GM18508 (cell line): ENCODE data around the gene SRMS.
"Not testable (repeated sequence)": the region's sequence is repeated elsewhere in the genome, so short reads cannot be mapped to it uniquely, and the experiment has no call there.

Experiments used
- ATAC-seq: cut with Tn5 transposase; IDR thresholded peaks from one replicate; pipeline ENCODE4 v1.9.1; 2021; ENCODE audit warnings: moderate number of reproducible peaks; ENCODE audit not compliant: insufficient read depth, unreplicated experiment

SRMS gene

DNA sequence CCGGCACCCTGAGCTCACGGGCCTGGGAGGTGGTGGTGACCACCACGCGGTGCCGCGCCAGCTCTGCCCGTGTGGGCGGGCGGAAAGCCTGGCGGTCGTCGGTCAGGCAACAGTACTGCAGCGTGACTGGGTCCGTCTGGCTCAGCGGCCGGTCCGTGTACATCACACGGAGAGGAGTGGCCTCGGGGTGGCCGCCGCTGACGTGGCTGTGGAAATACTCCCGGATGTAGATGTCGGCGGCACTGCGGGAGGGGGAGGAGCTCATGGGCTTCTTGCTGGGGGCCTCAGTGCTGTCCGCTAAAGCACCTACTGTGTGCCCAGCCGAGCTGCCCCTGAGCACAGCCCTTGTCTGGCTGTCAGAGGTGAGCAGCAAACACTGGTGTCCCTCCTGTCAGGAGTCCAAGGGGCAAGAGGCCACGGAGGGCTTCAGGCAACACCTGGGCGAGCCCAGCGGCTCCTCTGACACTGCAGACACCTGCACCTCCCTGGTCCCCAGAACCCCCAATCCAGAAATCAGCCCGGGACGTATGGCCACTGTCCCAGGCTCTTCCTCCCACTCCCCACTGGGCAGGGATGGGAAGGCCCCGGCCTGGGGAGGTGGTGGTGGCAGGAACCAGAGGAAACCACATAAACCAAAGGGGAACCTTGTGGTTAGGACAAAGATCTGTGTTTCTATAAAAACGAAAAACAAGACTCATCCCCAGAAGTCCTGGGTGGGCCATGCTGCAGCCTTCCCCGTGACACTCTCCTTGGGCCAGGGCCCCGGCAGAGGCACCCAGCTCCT lies 20.0 kb upstream of the SRMS start:
- no peak for ATAC-seq

DNA sequence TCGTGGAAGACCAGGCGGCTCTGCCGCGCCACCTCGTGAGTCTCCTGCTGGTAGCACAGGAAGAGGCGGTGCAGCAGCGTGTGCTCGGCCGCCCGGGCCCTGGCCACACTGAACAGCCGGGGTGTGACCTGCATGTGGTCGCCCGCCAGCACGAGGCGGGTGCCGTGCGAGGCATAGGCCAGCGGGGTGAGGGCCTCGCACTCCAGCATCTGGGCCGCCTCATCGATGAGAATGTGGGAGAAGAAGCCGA lies 19.5 kb upstream of the SRMS start:
- no peak for ATAC-seq

DNA sequence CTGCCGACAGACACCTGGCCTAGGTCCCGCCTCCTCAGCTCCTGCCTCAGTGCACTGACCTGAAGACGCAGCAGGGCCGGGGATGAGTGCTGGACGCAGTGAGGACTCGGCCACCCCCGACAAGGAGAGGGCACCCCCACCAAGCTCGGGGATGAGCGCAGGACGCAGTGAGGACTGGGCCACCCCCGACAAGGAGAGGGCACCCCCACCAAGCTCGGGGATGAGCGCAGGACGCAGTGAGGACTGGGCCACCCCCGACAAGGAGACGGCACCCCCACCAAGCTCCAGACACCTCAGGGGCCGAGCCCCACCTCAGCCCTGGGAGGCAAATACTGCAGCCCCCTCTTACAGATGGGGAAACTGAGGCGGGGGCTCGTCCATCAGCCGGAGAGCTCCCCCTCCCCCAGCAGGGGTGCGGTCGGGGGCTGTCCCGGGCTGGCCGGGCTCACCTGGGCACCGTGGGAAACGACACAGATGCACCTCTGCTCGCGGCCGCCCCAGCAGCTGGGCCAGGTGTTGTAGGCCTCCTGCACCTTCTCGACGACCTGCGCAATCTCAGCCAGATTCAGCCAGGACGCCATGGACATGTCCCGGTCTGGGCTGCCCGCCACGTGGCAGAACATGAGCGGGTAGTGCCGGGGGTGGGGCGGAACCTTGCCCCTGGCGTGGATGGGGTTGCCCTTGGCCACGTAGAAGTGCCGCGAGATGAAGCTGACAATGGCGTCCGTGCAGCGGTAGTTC lies 19.0 kb upstream of the SRMS start:
- no peak for ATAC-seq

DNA sequence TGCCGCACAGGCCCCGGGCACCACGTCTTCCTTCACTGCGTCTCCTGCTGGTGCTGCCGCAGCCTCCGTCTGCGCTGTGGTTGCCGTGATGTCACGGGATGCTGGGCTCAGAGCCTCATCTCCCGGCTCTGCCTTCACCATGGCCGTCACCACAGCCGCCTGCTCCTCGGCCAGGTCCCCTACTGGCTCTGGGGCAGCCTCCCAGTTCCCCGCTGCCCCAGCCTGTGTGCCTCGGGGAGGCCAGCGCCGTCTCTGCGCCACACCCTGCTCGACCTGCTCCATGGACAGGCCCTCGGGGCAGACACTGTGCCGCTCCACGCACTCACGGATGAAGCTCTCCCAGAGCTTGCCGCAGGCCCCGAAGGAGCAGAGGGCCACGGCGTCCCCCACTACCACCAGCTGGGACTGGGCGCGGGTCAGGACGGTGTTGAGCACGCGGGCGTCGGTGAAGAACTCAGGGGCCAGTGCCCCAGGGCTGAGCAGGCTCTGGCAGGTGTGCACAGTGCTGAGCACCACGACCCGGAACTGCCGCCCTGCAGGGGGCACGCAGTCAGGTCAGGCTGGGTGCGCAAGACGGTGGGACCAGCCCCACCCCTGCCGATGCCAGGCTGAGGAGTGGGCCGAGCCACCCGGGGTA lies 18.3 kb upstream of the SRMS start:
- no peak for ATAC-seq

DNA sequence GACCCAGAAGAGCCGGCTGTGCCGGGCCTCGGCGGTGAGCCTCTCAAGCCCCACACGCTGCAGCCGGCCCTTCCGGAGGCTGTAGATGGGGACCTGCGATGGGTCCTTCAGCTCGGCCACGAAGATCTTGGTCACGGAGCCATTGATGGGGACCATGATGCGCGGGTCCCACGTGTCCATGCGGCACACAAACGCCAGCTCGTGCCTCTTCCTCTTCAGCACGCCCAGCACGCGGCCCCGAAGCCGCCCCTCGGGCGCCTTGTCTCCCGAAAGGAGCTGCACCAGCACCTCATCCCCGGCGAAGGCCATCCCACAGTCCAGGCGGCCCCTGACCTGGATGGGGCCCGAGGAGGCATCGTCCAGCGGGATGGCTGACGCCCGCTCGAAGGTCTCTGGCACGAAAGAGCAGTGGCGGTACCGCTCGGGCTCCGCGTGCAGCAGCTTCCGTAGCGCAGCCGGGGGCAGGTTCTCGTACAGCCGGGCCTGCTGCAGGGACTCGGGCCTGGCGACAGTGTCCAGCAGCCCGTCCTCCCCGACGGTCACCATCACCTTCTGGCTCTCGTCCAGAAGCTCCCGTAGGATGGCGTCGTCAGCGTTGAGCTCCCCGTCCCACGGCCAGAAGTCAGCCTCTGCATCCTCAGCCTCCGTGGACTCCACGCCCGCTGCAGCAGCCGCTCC lies 17.6 kb upstream of the SRMS start:
- ATAC-seq: no peak

DNA sequence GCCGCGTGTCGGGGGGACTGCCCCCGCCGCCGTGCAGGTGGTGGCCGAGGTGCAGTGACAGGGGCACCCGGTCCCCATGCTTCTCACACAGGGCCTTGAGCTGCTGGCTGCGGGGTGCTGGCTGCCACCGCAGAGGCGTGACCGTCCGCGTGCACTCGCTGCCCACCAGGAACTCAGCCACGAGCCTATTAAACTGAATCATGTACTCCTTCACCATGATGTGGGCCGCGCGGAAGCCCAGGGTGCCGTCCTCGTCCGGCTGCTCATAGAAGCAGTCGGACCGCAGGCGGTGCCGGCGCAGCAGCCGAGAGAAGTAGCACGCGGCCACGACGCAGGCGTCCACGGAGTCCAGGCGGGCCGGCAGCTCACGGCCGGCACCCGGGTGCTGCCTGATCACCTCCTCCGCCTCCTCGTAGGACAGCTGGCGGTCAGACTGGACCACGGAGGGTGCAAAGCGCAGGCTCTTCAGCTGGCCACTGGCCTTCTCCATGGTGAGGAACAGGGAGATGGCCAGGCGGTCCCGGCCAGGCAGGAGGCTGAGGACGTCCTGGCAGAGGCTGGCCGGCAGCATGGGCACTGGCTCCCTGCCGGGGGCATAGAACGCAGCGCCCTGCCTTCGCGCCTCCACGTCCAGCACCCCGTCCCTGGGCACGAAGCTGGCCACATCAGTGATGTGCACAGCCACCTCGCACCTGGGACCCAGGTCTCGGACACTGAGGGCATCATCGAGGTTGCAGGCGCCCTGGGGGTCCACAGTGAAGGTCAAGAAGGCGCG lies 16.7 kb upstream of the SRMS start:
- no peak for ATAC-seq

DNA sequence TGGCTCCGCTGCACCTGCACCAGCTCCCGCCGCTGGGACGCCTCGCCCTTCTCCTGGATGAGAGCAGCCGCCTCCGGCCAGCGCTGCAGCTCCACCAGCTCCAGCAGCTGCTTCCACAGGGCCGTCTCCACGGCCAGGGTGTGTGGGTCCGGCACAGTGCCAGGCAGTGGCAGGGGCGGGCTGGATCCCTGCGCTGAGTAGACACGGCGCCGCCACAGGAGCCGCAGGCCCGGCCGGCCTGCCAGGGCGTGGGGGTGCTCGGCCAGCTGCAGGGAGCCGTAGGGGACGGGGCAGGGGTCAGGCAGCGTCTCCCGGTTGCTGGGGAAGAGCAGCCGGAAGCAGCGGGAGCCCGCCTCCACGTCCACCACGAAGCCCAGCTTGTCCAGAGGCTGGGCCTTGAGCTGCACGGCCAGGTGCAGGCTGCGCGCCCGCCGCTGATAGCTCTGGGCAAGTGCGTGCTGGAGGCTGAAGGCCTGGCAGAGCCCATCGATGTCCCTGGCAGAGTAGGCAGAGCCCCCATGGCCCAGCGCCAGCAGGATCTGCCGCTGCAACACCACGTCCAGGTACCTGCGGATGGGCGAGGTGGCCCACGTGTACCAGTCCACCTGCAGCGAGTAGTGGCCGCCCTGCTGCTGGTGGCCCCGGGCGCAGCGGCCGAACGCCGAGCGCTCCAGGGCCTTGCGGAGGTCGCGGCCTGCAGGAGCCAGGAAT lies 15.8 kb upstream of the SRMS start:
- no peak for ATAC-seq

DNA sequence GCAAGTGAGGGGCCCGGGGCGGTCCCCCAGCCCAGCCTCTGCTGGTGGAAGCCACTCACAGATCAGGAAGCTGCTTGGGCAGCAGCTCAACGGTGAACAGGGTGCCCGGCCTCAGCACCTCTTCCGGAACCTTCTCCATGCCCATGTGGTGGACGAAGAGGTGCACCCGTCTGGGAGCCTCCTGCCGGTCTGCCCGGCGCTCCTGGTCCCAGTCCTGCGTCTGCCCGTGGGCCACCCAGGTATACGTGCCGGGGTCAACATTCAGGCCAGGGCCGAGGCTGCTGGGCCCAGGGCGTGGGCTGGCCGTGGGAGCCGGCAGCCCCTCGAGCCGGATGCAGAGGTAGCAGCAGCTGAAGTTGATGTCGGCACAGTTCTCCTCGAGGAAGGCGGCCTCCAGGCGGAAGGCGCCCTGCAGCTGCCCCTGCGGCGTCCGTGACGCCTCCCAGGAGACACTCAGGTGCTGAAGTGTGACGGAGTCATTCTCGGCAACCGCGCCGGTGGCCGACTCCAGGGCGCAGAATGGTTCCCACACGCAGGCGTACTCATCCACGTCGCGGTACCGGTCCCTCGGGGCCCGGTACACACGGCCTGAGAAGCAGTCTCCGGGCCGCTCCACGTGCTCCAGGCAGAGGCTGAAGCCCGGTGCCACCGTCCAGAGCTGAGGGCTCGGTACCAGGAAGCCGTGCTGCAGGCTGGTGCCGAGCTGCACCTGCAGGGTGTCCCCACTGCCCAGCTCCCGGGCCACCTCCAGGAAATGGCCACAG lies 15.1 kb upstream of the SRMS start:
- ATAC-seq: no peak

DNA sequence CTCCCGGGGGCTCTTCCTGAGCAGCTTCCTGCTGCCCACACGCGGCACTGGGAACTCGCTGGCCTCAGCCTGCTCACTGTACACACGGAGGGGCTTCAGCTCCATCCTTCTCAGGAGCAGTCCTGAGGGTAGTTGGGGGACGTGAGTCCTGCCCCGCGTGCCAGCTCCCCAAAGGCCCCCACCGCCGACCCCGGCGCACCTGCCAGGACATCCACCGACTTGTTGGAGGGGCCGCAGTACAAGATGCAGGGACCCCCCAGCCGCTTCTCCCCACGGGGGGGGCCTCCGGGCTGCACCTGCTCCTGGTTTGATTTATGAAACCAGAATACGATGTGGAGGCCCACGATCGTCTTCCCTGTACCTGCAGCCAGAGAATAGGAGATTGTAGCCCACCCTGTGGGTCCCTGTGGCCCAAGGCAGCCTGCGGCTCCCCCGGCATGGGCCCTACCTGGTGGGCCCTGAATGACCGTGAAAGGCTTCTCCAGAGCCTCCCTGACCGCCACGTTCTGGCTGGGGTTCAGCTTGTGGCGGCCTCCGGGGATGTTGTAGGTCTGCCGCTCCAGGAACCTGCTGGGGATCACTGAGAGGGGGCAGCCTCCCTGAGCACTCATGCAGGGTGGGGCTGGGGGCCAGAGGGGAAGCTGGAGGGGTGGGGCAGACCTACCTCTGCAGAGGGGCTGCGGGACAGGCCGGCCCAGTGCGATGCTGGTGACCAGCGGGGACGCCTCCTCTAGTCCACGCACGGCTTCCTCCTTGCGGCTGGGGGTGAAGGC lies 14.3 kb upstream of the SRMS start:
- ATAC-seq: no peak

DNA sequence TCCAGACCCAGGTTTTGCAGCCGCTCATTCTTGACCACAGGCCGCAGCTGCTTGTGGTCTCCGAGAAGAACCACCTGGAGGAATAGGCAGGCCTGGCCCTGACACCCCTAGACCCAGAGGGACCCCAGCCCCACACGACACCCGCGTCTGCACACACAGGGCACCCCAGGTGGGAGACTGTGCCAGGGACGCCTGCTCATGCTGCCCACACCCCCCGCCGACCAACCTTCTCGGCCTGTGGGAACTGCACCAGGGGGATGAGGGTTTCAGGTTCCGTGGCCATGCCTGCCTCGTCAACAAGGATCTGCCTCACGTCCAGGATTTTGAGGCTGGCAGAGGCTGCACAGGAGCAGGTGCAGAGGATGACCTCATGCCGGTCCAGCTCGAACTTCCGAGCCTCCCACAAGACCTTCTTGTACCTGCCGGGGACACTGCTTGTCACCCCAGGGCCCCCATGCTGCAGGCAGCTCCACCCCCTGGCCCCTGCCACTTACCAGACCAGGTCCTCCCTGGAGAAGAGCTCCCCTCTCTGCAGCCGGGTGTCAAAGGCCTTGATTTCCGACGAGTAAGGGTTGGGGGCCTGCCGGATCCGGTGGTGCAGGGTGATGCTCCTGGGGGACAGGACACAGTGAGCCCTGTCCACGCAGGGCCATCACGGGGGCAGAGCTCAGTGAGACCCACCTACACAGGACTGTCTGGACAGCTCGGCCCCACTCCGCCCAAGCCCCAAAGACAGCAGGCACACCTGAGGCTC lies 13.5 kb upstream of the SRMS start:
- ATAC-seq: no peak

DNA sequence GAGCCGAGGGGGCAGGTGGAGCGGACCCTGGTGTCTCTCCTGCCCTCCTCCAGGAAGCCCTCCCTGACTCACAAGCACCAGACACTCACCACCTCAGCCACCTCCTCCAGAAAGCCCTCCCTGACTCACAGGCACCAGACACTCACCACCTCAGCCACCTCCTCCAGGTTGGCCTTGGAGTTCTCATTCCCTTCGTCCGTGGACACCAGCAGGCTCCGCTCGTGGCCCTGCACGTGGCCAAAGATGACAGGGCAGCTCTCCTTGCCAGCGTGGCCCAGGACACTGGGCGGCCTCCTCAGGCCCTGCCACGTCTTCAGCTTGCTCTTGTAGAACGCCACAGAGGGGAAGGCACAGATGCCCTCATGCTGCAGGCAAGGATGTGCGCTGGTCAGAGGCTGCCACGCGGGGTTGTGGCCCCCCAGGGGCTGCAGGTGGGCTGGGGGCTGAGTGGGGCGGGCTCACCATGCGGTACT lies 12.8 kb upstream of the SRMS start:
- no peak for ATAC-seq

DNA sequence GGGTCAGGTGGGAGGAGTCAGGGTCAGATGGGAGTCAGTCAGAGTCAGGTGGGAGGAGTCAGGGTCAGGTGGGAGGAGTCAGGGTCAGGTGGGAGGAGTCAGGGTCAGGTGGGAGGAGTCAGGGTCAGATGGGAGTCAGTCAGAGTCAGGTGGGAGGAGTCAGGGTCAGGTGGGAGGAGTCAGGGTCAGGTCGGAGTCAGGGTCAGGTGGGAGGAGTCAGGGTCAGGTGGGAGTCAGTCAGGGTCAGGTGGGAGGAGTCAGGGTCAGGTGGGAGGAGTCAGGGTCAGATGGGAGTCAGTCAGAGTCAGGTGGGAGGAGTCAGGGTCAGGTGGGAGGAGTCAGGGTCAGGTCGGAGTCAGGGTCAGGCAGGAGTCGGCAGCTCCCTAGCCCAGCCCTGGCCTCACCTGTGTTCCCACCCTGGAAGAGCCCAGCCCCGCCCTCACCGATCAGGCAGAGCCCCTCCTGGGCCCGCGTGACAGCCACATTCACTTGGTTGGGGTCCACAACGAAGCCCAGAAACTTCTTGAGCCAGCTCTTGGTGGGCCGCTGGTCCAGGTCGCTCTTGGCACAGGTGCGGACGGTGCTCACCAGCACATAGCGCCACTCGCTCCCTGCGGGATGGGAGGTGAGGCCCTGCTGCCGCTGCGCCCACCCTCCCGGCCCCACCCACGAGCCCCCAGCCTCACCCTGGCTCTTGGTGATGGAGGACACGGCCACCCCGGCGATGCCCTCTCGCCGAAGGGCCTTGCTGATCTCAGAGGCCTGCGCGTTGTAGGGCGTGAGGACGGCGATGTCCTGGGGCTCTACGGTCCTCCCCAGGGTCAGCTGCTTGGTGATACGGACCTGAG lies 12.2 kb upstream of the SRMS start:
- not testable (repeated sequence) for ATAC-seq

DNA sequence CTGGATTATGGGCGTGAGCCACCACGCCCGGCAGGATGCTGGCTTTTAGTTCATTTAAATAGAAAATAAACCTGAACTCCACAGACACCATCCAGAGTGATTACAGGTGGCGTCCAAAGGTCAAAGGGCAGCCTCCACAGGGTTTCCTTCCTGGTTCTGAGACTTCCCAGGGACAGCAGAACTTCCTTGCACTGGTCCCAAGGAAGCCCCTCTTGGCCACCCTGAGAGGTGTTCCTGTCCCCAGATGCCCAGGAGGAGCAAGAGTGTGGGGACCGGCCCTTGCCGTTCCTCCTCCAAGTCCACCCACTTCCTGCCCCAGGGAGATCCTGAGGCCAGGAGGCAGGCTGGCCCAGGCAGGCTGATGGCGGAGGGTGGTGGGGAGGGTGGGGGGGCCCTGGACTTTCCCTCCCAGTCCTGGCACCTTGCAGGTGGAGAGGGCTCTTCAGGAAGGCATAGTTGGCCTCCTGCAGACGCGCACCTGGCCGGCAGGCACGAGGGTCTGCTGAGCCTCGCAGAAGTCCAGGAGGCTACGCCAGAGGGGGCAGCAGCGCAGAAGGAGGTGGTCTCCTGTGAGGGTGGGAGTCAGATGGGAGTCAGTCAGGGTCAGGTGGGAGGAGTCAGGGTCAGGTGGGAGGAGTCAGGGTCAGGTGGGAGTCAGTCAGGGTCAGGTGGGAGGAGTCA lies 11.4 kb upstream of the SRMS start:
- ATAC-seq: no peak

DNA sequence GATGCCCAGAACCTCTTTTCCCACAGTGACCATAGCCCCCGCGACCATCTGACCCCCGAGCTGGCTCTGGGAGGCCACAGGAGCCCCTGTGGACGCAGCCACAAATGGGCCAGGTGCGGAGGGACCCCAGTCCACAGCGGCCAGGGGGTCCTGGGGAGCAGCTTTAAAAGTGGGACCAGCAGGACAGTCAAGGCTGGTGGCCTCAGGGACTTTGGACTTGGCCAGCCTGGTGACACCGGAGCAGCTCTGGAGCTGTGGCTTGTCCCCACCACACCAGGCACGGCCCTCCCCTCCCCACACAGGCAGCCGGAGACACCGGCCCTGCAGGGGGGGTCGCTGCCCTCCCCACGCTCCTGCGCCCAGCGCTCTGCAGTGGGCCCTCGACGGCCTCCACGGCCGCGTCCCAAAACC lies 9.9 kb upstream of the SRMS start:
- no peak for ATAC-seq

DNA sequence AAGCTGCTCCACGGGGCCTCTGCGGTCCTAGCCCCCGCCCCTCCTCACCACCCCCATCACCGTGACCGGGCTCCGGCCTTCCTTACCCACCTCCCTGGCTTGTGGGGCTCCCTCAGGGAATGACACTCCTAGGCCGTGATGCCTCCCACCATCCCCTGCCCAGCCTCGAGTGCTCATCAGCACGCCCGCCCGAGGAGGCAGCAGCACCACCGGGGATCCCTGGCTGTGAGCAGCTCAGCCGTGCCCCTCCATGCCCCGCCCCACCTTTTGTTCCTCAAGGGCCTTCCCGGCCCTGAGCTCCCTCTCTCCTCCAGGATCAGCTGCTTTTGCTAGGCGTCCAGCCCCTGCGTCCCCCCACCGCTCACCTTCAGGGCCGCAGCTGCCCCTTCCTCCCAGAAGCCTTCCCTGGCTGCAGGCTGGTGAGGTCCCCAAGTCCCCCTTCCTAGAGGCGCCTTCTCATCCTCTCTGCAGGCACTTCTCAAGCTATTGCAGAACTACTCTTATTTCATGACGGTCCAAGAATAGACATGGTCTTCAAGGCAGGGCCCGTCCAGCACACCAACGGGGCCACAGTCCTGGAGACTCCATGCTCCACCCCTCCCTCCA lies 9.4 kb upstream of the SRMS start:
- no peak for ATAC-seq
